ENCODE measurements around the gene FNIP2. TPM values are rescaled to one million over a fixed set of nuclear protein-coding genes. Genes with fewer than 3 reads are reported as not detected.

FNIP2 gene
- total RNA-seq, 1 donor from 2014 or later: 18.5 TPM

DNA sequence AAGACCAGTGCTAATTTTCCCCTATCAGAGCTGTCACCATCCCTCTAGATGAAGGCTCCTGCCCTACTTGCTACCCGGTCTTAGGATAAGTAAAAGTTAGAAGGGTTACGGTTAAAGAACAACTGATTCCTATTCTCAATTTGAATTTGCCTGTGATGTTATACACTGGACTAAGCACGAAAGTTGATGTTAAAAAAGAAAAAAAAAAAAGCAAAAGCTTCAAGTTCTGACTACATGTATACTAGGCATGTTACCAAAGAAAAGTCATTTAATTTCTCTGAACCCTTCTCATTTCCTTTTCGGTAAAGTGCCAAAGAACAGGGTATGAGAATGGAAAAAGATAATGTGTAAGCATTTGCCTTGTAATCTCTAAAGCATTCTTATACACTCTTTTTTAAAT is 44.2 kb upstream of the FNIP2 start:
- H3K9ac ChIP-seq (ENCODE audit: low read length): no peak overlapping the region
- H3K4me2 ChIP-seq (ENCODE audit: low read length): no peak overlapping the region
- Mint-ChIP-seq H3K36me3 (ENCODE audit: low read depth, unreplicated experiment) (peaks cover 2% of the 10 kb centered on the region), H3K4me1 (ENCODE audit: low read depth, unreplicated experiment) (peaks cover 3% of the 10 kb centered on the region), H3K27me3 (ENCODE audit: low read depth, unreplicated experiment) (peaks cover 6% of the 10 kb centered on the region), H3K4me3 (ENCODE audit: unreplicated experiment) (no peak overlapping the region), H3K27ac (ENCODE audit: unreplicated experiment) (no peak overlapping the region), H3K9me3 (ENCODE audit: unreplicated experiment) (no peaks in the 10 kb centered on the region)
- peaks cover 13% of the 10 kb centered on the region for H3K36me3 ChIP-seq (ENCODE audit: insufficient read depth, low read length)
- H3K4me3 ChIP-seq (ENCODE audit: insufficient read depth, low read depth, low read length): no peak overlapping the region
- H3K4me1 ChIP-seq (ENCODE audit: insufficient read depth, low read length): peaks cover 9% of the 10 kb centered on the region
- H4K20me1 ChIP-seq (ENCODE audit: insufficient read depth, low read length): peaks cover 4% of the 10 kb centered on the region
- H3K27ac ChIP-seq (ENCODE audit: low read depth, low read length): no peak overlapping the region
- no peak overlapping the region for H2AFZ ChIP-seq (ENCODE audit: low read depth, low read length)
- DNase-seq (ENCODE audit: low read depth) (no peak), FAIRE-seq (peak; percentile 9)
- H3K27me3 ChIP-seq (ENCODE audit: insufficient read depth, low read length): peaks cover 5% of the 10 kb centered on the region
- TF ChIP-seq EZH2 (IDR thresholded peaks at IDR 0.05; ENCODE audit: insufficient read depth, low read length): no peak
- TF ChIP-seq, protein P1, sequence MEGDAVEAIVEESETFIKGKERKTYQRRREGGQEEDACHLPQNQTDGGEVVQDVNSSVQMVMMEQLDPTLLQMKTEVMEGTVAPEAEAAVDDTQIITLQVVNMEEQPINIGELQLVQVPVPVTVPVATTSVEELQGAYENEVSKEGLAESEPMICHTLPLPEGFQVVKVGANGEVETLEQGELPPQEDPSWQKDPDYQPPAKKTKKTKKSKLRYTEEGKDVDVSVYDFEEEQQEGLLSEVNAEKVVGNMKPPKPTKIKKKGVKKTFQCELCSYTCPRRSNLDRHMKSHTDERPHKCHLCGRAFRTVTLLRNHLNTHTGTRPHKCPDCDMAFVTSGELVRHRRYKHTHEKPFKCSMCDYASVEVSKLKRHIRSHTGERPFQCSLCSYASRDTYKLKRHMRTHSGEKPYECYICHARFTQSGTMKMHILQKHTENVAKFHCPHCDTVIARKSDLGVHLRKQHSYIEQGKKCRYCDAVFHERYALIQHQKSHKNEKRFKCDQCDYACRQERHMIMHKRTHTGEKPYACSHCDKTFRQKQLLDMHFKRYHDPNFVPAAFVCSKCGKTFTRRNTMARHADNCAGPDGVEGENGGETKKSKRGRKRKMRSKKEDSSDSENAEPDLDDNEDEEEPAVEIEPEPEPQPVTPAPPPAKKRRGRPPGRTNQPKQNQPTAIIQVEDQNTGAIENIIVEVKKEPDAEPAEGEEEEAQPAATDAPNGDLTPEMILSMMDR (IDR thresholded peaks at IDR 0.05; ENCODE audit: insufficient read depth, low read depth, low read length): no peak
- no peaks in the 10 kb centered on the region for H3K9me3 ChIP-seq (ENCODE audit: insufficient read depth, low read depth, low read length)
- H3K79me2 ChIP-seq (ENCODE audit: insufficient read depth, low read length): peaks cover 31% of the 10 kb centered on the region

DNA sequence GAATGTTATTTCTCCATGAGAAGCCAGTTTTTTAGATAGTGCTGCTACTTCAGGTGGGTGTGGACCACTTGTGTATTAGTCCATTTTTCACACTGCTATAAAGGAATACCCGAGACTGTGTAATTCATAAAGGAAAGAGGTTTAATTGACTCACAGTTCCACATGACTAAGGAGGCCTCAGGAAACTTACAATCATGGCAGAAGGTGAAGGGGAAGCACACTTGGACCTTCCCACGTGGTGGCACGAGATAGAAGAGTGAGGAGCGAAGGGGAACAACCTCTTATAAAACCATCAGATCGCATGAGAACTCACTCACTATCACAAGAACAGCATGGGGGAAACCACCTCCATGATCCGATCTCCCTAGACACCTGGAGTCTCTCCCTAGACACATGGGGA is 42.2 kb upstream of the FNIP2 start:
- no peaks in the 10 kb centered on the region for H3K36me3 Mint-ChIP-seq (ENCODE audit: low read depth, unreplicated experiment)
- no peaks in the 10 kb centered on the region for H3K9me3 Mint-ChIP-seq (ENCODE audit: unreplicated experiment)
- Histone ChIP-seq H3K27me3 (ENCODE audit: insufficient read depth, low read length) (peaks cover 5% of the 10 kb centered on the region), H3K9ac (ENCODE audit: low read length) (no peak overlapping the region), H4K20me1 (ENCODE audit: insufficient read depth, low read length) (peaks cover 3% of the 10 kb centered on the region), H3K27ac (ENCODE audit: low read depth, low read length) (no peak overlapping the region), H3K4me2 (ENCODE audit: low read length) (no peak overlapping the region), H3K36me3 (ENCODE audit: insufficient read depth, low read length) (no peaks in the 10 kb centered on the region), H2AFZ (ENCODE audit: low read depth, low read length) (no peak overlapping the region), H3K79me2 (ENCODE audit: insufficient read depth, low read length) (peaks cover 15% of the 10 kb centered on the region), H3K4me3 (ENCODE audit: insufficient read depth, low read depth, low read length) (no peak overlapping the region), H3K9me3 (ENCODE audit: insufficient read depth, low read depth, low read length) (no peaks in the 10 kb centered on the region), H3K4me1 (ENCODE audit: insufficient read depth, low read length) (peaks cover 9% of the 10 kb centered on the region)
- peaks cover 2% of the 10 kb centered on the region for H3K4me1 Mint-ChIP-seq (ENCODE audit: low read depth, unreplicated experiment)
- H3K27ac Mint-ChIP-seq (ENCODE audit: unreplicated experiment): no peak overlapping the region
- TF ChIP-seq EZH2 (IDR thresholded peaks at IDR 0.05; ENCODE audit: insufficient read depth, low read length): no peak
- TF ChIP-seq, protein P1 (IDR thresholded peaks at IDR 0.05; ENCODE audit: insufficient read depth, low read depth, low read length): no peak
- H3K4me3 Mint-ChIP-seq (ENCODE audit: unreplicated experiment): no peak overlapping the region
- no peak for DNase-seq (ENCODE audit: low read depth)
- FAIRE-seq: no peak
- peaks cover 6% of the 10 kb centered on the region for H3K27me3 Mint-ChIP-seq (ENCODE audit: low read depth, unreplicated experiment)

DNA sequence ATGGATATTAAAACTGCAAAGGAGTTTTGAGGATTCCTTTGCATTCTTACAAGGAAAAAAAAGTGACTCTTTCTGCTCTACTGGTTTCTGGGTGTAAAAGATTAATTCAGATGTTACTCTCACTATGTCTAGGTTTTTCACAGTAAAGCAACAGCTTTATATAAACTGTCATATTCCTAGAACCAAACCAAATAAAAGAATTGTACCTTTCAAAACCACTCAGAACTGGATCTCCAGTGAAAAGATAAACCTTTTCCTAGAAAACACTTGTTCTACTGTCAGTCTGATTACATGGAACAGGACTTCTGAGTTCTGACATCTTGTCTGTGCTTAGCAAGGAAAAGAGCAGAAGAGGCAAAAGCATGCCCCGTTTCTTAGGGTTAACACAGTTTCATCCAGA is 40.6 kb upstream of the FNIP2 start:
- DNase-seq (ENCODE audit: low read depth) (no peak), FAIRE-seq (no peak)
- no peaks in the 10 kb centered on the region for H4K20me1 ChIP-seq (ENCODE audit: insufficient read depth, low read length)
- H3K9ac ChIP-seq (ENCODE audit: low read length): no peak overlapping the region
- no peaks in the 10 kb centered on the region for H3K4me1 Mint-ChIP-seq (ENCODE audit: low read depth, unreplicated experiment)
- H2AFZ ChIP-seq (ENCODE audit: low read depth, low read length): no peak overlapping the region
- no peaks in the 10 kb centered on the region for H3K9me3 Mint-ChIP-seq (ENCODE audit: unreplicated experiment)
- H3K27ac Mint-ChIP-seq (ENCODE audit: unreplicated experiment): no peak overlapping the region
- no peaks in the 10 kb centered on the region for H3K36me3 Mint-ChIP-seq (ENCODE audit: low read depth, unreplicated experiment)
- TF ChIP-seq, protein P1 (IDR thresholded peaks at IDR 0.05; ENCODE audit: insufficient read depth, low read depth, low read length): no peak
- TF ChIP-seq EZH2 (IDR thresholded peaks at IDR 0.05; ENCODE audit: insufficient read depth, low read length): no peak
- no peaks in the 10 kb centered on the region for H3K79me2 ChIP-seq (ENCODE audit: insufficient read depth, low read length)
- H3K4me1 ChIP-seq (ENCODE audit: insufficient read depth, low read length): peaks cover 4% of the 10 kb centered on the region
- no peak overlapping the region for H3K27ac ChIP-seq (ENCODE audit: low read depth, low read length)
- no peak overlapping the region for H3K4me3 Mint-ChIP-seq (ENCODE audit: unreplicated experiment)
- H3K27me3 Mint-ChIP-seq (ENCODE audit: low read depth, unreplicated experiment): peaks cover 6% of the 10 kb centered on the region
- H3K4me3 ChIP-seq (ENCODE audit: insufficient read depth, low read depth, low read length): no peak overlapping the region
- no peaks in the 10 kb centered on the region for H3K36me3 ChIP-seq (ENCODE audit: insufficient read depth, low read length)
- no peak overlapping the region for H3K4me2 ChIP-seq (ENCODE audit: low read length)
- no peaks in the 10 kb centered on the region for H3K9me3 ChIP-seq (ENCODE audit: insufficient read depth, low read depth, low read length)
- H3K27me3 ChIP-seq (ENCODE audit: insufficient read depth, low read length): peaks cover 5% of the 10 kb centered on the region
